Mucosa of descending colon (tissue), 3 donors: ENCODE measurements around the gene JSRP1. TPM values are rescaled to one million over a fixed set of nuclear protein-coding genes. Genes with fewer than 3 reads are reported as not detected.

Source experiments
- ATAC-seq: fragments of 200-7000 bp; cut with Tn5 transposase; one replicate; pipeline ENCODE4 v1.9.1; 2020; ENCODE audit warnings: mild to moderate bottlenecking, moderate library complexity
- DNase-seq, 3 donors: peaks; one replicate each; pipeline ENCODE4 v3.0.0-alpha.2; 2020
- H3K36me3 ChIP-seq: fragments of 200-600 bp; one replicate; pipeline ENCODE4 v1.8.0; 2021; ENCODE audit warnings: low read depth, mild to moderate bottlenecking
- H3K4me1 ChIP-seq: fragments of 200-600 bp; one replicate; pipeline ENCODE4 v1.8.0; 2021; ENCODE audit warnings: low read depth, mild to moderate bottlenecking
- H3K4me3 ChIP-seq: fragments of 200-600 bp; one replicate; pipeline ENCODE4 v1.8.0; 2021; ENCODE audit warnings: mild to moderate bottlenecking
- H3K9me3 ChIP-seq: fragments of 200-600 bp; one replicate; pipeline ENCODE4 v1.8.0; 2021; ENCODE audit warnings: mild to moderate bottlenecking
- CTCF ChIP-seq: fragments of 200-600 bp; IDR thresholded peaks from one replicate; pipeline ENCODE4 v1.8.0; 2022; ENCODE audit warnings: antibody characterized with exemption, mild to moderate bottlenecking
- intact Hi-C, 2 donors: fragments of 100-400 bp; cut with DNase I in 1 of 2; cut with micrococcal nuclease in 1 of 2; formaldehyde crosslinking; loops; one replicate each; pipeline versions ENCODE4 v1.11.0 to v1.11.1; 2022; cut with DNase I, micrococcal nuclease
- microRNA-seq: library from miRNA; unstranded; fragments of <30 nt; microRNA quantifications from one replicate; pipeline ENCODE4, GENCODE V29; 2019
- total RNA-seq, 3 donors: library from RNA; stranded (reverse); fragmentation: NEBNext Ultra II Directional in 2 of 3; extraction: Animal tissue kit (Norgen Biotek cat#: 25700) in 2 of 3; gene quantifications; one replicate each; pipeline versions ENCODE4 v1.2.1 to v1.2.4, GENCODE V29; 2021 to 2023
- donor health status: DM: no; HTN: no; CAD: no; lungs with moderate emphysema.
- donor health status: DM: no; HTN: no; CAD: no.
- donor health status: DM: no; HTN: yes; CAD: no.

JSRP1 gene
- total RNA-seq, 3 donors from 2014 or later = 0.38 to 2.4 (median 0.87) TPM

DNA sequence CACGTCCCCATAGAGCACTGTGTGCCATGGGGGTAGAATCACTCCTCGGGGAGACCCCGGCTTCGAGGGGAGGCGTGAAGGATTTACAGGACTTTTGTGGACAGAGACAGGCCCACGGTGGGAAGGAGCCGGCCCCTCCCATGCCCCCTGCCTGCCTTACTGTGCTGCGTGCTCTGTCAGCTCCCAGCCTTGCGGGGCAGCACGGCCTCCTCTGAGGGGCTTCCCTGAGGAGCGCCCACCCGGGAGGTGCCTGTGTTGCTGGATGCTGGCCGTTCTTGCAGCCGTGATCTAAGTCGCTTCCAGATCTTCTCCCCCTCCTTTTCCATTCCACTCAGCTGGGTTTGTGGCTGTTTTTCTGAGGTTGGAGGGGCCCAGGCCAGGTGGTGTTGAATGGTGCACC, 49.2 kb downstream of the JSRP1 start:
- Histone ChIP-seq H3K4me1 (peaks cover 7% of the 10 kb centered on the region), H3K4me3 (no peak overlapping the region), H3K36me3 (peaks cover 10% of the 10 kb centered on the region), H3K9me3 (no peaks in the 10 kb centered on the region)
- intact Hi-C loops = no loop called here
- no peak for DNase-seq
- ATAC-seq = no peak
- no peak for TF ChIP-seq CTCF

- Histone ChIP-seq H3K9me3 (no peaks in the 10 kb centered on the region), H3K4me1 (no peaks in the 10 kb centered on the region), H3K4me3 (no peak overlapping the region), H3K36me3 (no peaks in the 10 kb centered on the region)
- intact Hi-C loops = no loop called here
- ATAC-seq = no peak
- DNase-seq = no peak
- TF ChIP-seq CTCF = no peak
These were observed 53.9 kb downstream of the JSRP1 start for GRCh38 chr19:2202366-2202765.

Small RNA genes lying within 50 kb of the gene (microRNA-seq; reads per million reads assigned to microRNA genes)
- gene MIR1227 = 1.9 reads per million
- not detected for gene MIR4321

Other genes starting within 250 kb of the JSRP1 start
- 10 to 100 TPM; 66.0 to 82.3 (median 71.5) TPM for gene BTBD2, start 240.7 kb downstream of the JSRP1 start, total RNA-seq
- gene MKNK2, start 205.2 kb downstream of the JSRP1 start, total RNA-seq = 100 to 1,000 TPM; 252 to 330 (median 304) TPM
- 10 to 100 TPM; 39.8 to 76.8 (median 43.7) TPM for gene MOB3A, start 160.1 kb downstream of the JSRP1 start, total RNA-seq
- 1 to 10 TPM; 2.2 to 5.3 (median 3.4) TPM for gene IZUMO4, start 159.5 kb downstream of the JSRP1 start, total RNA-seq
- 100 to 1,000 TPM; 103 to 120 (median 103) TPM for gene AP3D1, start 104.9 kb downstream of the JSRP1 start, total RNA-seq
- gene DOT1L, start 92.5 kb downstream of the JSRP1 start, total RNA-seq = 10 to 100 TPM; 38.1 to 48.1 (median 44.5) TPM
- 100 to 1,000 TPM; 132 to 231 (median 189) TPM for gene PLEKHJ1, start 20.1 kb downstream of the JSRP1 start, total RNA-seq
- gene SF3A2, start 19.6 kb downstream of the JSRP1 start, total RNA-seq = 10 to 100 TPM; 60.6 to 81.2 (median 68.2) TPM
- 1 to 10 TPM; 2.7 to 5.1 (median 3.8) TPM for gene AMH, start 7.1 kb downstream of the JSRP1 start, total RNA-seq
- gene PEAK3, start 25.8 kb upstream of the JSRP1 start, total RNA-seq = 1 to 10 TPM in 2 of 3 donors, under 1 TPM in 1; 0.29 to 1.4 (median 1.1) TPM
- not detected for gene LINGO3, start 51.7 kb upstream of the JSRP1 start, total RNA-seq
- 100 to 1,000 TPM in 1 of 3 donors, 10 to 100 TPM in 2; 60.3 to 111 (median 93.1) TPM for gene LSM7, start 72.2 kb upstream of the JSRP1 start, total RNA-seq
- gene SPPL2B, start 72.3 kb upstream of the JSRP1 start, total RNA-seq = 100 to 1,000 TPM; 119 to 177 (median 153) TPM
- gene TMPRSS9, start 103.8 kb upstream of the JSRP1 start, total RNA-seq = under 1 TPM in 2 of 3 donors, not detected in 1; 0.17 to 0.41 TPM
- 100 to 1,000 TPM in 2 of 3 donors, 10 to 100 TPM in 1; 75.4 to 130 (median 104) TPM for gene TIMM13, start 171.2 kb upstream of the JSRP1 start, total RNA-seq
- gene LMNB2, start 200.5 kb upstream of the JSRP1 start, total RNA-seq = 10 to 100 TPM; 21.1 to 47.8 (median 22.1) TPM
- gene GADD45B, start 219.7 kb upstream of the JSRP1 start, total RNA-seq = 10 to 100 TPM; 30.6 to 45.5 (median 35.9) TPM